ENCODE measurements around the gene LYST.

The LYST gene

DNA sequence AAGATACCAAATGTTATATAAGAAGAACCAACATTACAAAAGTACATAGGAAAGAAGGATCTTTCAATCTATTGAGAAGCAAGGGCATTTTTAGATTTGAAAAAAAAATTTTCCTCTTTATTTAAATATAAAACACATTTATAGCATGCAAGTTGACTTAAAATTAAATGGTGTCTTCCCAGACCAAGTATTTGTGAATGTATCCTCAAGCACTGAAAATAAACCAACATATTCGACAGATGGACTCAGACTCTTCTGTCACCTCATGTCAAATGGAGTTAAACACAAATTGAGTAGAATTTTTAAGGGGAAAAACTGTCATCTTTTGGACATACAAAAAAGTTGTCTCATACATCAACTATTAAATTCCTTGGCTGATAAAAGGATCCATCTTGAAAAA lies 140.1 kb downstream of the LYST start:
- H3K4me3 ChIP-seq (ENCODE audit: low read depth, low read length), result no peak overlapping the region
- DNase-seq (ENCODE audit: low read depth), result no peak
- TF ChIP-seq, protein P1, sequence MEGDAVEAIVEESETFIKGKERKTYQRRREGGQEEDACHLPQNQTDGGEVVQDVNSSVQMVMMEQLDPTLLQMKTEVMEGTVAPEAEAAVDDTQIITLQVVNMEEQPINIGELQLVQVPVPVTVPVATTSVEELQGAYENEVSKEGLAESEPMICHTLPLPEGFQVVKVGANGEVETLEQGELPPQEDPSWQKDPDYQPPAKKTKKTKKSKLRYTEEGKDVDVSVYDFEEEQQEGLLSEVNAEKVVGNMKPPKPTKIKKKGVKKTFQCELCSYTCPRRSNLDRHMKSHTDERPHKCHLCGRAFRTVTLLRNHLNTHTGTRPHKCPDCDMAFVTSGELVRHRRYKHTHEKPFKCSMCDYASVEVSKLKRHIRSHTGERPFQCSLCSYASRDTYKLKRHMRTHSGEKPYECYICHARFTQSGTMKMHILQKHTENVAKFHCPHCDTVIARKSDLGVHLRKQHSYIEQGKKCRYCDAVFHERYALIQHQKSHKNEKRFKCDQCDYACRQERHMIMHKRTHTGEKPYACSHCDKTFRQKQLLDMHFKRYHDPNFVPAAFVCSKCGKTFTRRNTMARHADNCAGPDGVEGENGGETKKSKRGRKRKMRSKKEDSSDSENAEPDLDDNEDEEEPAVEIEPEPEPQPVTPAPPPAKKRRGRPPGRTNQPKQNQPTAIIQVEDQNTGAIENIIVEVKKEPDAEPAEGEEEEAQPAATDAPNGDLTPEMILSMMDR (IDR thresholded peaks at IDR 0.05; ENCODE audit: insufficient read depth, low read depth, low read length, missing control alignments), result no peak

DNA sequence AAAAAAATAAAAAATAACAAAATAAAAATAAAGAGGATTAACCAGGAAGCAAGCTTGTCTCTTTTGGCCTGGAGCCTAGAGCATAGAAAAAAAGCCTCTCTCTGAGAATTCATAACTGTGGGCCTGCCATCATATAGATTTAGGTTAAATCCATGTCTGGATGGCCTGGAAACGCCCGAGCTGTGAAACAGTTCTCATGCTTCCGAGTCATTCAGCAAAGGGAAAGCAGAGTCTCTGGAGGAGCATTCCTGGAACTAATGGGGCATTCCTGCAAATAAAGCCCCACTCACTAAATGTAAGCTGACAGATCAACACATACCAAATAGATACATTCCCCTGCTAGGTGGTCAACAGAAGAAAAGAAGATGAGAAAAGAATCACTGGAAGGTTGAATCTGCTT lies 141.3 kb downstream of the LYST start:
- no peak for DNase-seq (ENCODE audit: low read depth)
- TF ChIP-seq, protein P1 (IDR thresholded peaks at IDR 0.05; ENCODE audit: insufficient read depth, low read depth, low read length, missing control alignments), result no peak
- H3K4me3 ChIP-seq (ENCODE audit: low read depth, low read length), result no peak overlapping the region

DNA sequence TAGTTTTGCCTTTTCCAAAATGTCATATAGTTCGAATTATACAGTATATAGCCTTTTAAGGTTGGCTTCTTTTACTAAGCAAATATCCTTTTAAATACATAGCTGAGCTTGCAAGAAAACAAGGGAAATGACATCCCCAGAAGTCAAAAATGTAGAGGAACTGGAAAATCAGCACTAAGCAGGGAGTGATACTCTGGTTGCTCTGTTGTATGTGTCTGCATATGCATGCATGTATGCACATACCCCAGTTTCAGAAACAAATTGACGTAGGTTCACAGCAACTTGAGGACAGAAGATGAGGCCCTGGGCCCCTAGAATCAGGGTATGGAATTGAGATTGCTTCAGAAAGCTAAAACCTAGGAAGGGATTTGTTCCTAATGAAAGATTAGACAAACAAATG lies 142.0 kb downstream of the LYST start:
- DNase-seq (ENCODE audit: low read depth), result no peak
- TF ChIP-seq, protein P1 (IDR thresholded peaks at IDR 0.05; ENCODE audit: insufficient read depth, low read depth, low read length, missing control alignments), result no peak
- H3K4me3 ChIP-seq (ENCODE audit: low read depth, low read length), result no peak overlapping the region

DNA sequence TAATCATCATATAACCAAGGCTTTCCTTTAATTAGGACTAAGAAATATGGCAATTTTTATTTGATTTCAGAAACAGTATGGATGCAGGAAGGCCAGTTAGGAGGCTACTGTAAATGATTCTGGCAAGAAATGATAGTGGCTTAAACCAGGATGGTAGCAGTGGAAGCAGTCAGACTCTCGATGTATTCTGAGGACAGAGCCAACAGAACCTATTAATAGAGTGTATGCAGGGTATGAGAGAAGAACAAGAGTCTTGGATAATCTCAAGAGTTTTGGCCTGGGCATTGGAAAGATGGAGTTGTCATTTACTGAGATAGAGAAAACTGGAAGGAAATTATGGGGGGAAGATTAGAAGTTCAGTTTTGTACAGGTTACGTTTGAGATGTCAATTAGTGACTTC lies 143.8 kb downstream of the LYST start:
- no peak overlapping the region for H3K4me3 ChIP-seq (ENCODE audit: low read depth, low read length)
- TF ChIP-seq, protein P1 (IDR thresholded peaks at IDR 0.05; ENCODE audit: insufficient read depth, low read depth, low read length, missing control alignments), result no peak
- DNase-seq (ENCODE audit: low read depth), result no peak

DNA sequence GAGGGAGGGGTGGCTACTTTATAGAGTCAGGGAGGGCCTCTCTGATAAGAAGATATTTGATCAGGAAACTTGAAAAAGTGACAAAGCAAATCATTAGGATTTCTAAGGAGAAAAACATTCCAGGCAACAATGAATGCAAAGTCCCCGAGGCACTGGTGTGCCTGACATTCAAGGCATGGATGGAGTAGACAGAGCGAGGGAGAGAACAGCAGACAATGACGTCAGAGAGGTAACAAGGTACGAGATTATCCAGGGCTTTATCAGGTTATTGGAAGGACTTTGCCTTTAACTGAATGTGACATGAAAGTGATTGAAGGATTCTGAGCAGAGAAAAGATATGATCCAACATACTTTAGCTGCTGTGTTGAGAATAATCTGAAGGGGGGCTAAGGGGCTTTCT lies 144.7 kb downstream of the LYST start:
- no peak overlapping the region for H3K4me3 ChIP-seq (ENCODE audit: low read depth, low read length)
- TF ChIP-seq, protein P1 (IDR thresholded peaks at IDR 0.05; ENCODE audit: insufficient read depth, low read depth, low read length, missing control alignments), result no peak
- no peak for DNase-seq (ENCODE audit: low read depth)

DNA sequence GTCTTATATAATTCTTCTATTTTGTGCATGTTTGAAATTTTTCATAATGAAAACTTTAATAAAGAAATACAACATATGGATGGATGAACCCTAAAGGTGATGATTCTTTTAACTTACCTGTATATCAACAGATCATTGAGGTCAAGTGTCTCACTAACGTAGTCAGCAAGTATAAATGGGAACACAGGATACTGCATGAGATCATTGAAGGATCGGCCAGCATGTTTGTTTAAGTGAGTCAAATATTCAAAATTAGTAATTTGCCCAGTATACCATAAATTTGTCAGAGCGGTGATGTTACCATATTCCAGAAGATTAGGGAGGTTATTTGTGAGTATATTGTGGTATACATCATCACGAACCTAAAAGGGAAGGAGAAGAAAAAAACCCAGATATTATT lies 146.2 kb downstream of the LYST start:
- TF ChIP-seq, protein P1 (IDR thresholded peaks at IDR 0.05; ENCODE audit: insufficient read depth, low read depth, low read length, missing control alignments), result no peak
- no peak overlapping the region for H3K4me3 ChIP-seq (ENCODE audit: low read depth, low read length)
- DNase-seq (ENCODE audit: low read depth), result no peak

DNA sequence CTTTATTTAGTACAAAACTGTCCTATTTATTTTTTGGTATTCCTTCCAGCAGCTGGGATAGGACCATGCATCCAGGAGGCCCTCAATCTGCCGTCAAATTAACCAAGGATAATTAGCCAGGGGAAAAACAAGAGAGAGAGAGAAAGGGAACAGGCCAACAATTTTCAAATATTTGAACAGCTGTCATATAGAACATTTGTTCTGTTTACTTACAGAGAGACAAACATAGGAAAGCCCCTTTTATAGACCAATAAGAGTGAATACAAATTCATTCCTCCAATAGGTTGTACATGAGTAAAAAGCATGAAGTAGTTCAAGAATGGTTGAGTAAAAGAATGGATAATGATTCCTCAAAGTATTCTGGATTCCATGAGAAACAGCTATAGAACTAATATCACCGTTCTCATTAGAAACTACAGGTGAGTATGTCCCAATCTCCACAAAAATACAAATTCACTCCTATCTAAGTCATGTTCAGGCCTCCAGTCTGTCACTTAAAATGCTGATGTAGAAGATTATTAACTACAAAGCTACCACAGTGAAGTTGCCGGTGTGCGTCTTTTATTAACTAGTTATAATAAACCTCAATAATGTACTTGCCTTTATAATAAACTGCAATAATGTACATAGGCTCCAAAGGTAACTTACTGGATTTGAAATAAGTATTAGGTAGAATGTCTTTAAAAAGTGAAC lies 152.4 kb downstream of the LYST start:
- DNase-seq (ENCODE audit: low read depth), result no peak
- TF ChIP-seq, protein P1 (IDR thresholded peaks at IDR 0.05; ENCODE audit: insufficient read depth, low read depth, low read length, missing control alignments), result no peak
- H3K4me3 ChIP-seq (ENCODE audit: low read depth, low read length), result no peak overlapping the region
